Stimulated activated CD4-positive, alpha-beta T cell treated with anti-CD3 and anti-CD28 coated beads, Interleukin-4, amount 100 ng/mL, for 1 hour (primary cell): ENCODE data around the gene KCNJ5.

Experiments
- DNase-seq: peaks from one replicate; pipeline ENCODE4 v3.0.0-alpha.2; 2020

Gene KCNJ5

DNA sequence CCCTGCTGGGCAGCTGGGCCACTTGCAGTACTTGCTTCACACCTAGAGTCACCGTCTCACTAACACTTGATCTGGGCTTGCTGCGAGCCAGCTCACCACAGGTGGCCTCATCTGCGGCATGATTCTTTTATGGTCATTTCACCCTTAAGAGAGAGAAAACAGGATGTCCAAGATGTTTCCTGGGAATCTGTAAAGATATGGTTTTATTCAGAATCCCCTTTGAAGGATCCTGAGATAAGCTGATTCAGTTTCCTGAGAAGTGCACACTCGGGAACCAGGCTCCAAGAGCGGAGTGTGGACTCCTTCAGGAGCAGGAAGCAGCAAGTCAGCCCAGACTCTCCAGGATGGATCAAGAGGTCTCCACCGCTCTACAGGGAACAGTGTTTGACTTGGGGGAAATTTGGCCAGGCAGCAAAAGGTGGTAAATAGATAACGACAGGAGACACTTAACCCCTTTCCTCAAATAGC, 73.3 kb downstream of the KCNJ5 start:
- DNase-seq, result no peak

DNA sequence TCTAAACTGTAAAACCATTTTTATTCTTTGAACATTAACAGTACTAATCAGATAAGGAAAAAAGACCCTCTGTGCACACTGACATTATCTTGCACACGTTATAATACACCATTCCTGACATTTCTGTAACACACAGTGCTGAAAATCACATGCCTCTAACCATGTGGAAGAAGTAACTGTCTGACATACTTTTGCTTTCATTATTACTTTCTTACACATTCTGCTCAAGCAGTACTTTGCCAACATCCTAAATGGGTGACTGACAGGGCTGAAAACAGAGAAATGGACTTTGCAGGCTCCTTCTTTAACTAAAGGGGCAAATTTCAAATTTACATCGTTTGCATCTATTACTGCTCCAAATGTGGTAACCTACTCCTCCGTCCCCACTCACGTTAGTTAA, 74.3 kb downstream of the KCNJ5 start:
- no peak for DNase-seq

DNA sequence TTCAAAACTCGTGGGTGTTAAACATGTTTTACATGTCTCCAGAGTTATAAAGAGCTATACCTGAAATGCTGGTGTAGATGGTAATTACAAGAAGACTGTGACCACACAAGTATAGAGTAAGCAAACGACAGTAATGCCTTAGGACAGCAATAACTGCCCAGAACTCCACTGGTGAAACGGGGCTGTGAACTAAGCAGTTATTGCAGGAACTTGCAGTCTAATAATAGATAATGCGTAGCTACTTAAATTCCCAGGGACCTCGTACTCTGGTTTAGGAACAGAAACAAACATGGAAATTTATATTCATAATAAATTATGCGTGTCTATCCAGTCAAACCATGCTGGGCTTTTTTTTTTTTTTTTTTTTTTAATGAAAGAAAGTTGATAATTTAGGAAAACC, 76.4 kb downstream of the KCNJ5 start:
- no peak for DNase-seq

DNA sequence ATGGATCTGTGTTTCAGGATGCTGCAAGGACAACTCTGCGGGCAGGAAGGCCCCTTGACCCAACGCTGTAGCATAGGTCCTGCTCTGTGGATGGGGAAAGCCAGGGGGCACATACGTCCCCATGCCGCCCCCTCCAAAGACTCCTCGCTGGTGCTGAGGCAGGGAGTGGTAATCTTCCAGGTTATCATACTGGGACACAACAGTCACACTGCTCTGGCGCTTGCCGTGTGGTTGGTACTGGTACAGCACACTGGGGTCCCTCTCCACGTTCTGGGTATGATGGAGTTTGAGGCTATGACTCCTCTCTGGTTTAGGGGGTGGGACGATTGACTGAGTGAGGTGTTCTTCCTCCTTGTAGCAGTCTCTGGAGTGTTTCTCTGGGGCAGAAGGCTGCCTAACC, 77.8 kb downstream of the KCNJ5 start:
- no peak for DNase-seq
